GM18868 (cell line): ENCODE measurements around the gene ZBP1.

Experiments
- ATAC-seq: cut with Tn5 transposase; IDR thresholded peaks from one replicate; pipeline ENCODE4 v1.9.1; 2021; ENCODE audit warnings: mild to moderate bottlenecking, moderate library complexity; ENCODE audit not compliant: unreplicated experiment

Gene ZBP1

GRCh38 chr20:57658833-57659516 lies 38.7 kb upstream of the ZBP1 start:
- ATAC-seq: no peak

- ATAC-seq: no peak
Observed at GRCh38 chr20:57658447-57658832, 38.2 kb upstream of the ZBP1 start.

- ATAC-seq: no peak
Observed at GRCh38 chr20:57657535-57658446, 37.6 kb upstream of the ZBP1 start.

- ATAC-seq: no peak
Observed at GRCh38 chr20:57656821-57657534, 36.8 kb upstream of the ZBP1 start.

- ATAC-seq: no peak
Observed at GRCh38 chr20:57656252-57656820, 36.1 kb upstream of the ZBP1 start.

GRCh38 chr20:57655809-57656155 lies 35.6 kb upstream of the ZBP1 start:
- ATAC-seq: no peak

GRCh38 chr20:57654998-57655808 lies 35.0 kb upstream of the ZBP1 start:
- ATAC-seq: no peak

GRCh38 chr20:57654363-57654997 lies 34.3 kb upstream of the ZBP1 start:
- ATAC-seq: peak; percentile 62

GRCh38 chr20:57653910-57654309 lies 33.7 kb upstream of the ZBP1 start:
- no peak for ATAC-seq

GRCh38 chr20:57653546-57653900 lies 33.3 kb upstream of the ZBP1 start:
- ATAC-seq: no peak

- no peak for ATAC-seq
Observed at GRCh38 chr20:57652606-57653545, 32.6 kb upstream of the ZBP1 start.

- ATAC-seq: no peak
Observed at GRCh38 chr20:57651881-57652605, 31.8 kb upstream of the ZBP1 start.

- ATAC-seq: no peak
Observed at GRCh38 chr20:57650756-57651483, 30.7 kb upstream of the ZBP1 start.

GRCh38 chr20:57650266-57650665 lies 30.0 kb upstream of the ZBP1 start:
- ATAC-seq: no peak

GRCh38 chr20:57649617-57650015 lies 29.4 kb upstream of the ZBP1 start:
- ATAC-seq: no peak

GRCh38 chr20:57648878-57649616 lies 28.8 kb upstream of the ZBP1 start:
- no peak for ATAC-seq
